GM19193 (cell line): Measurements from ENCODE around the gene RNF111.

ENCODE experiments used
- POLR2A ChIP-seq: IDR thresholded peaks from 4 replicates; pipeline ENCODE4 v1.6.1; 2011; ENCODE audit not compliant: insufficient read depth, insufficient read length; ENCODE audit errors: extremely low read depth

RNF111 gene

GRCh38 chr15:59026207-59026606 is 38.7 kb downstream of the RNF111 start:
- no peak for TF ChIP-seq POLR2A

- TF ChIP-seq POLR2A: no peak
Observed at GRCh38 chr15:59028387-59028955, 41.0 kb downstream of the RNF111 start.

GRCh38 chr15:59029554-59029953 is 42.1 kb downstream of the RNF111 start:
- no peak for TF ChIP-seq POLR2A

GRCh38 chr15:59035201-59035600 is 47.7 kb downstream of the RNF111 start:
- no peak for TF ChIP-seq POLR2A

- no peak for TF ChIP-seq POLR2A
Observed at GRCh38 chr15:59039225-59039624, 51.8 kb downstream of the RNF111 start.

- no peak for TF ChIP-seq POLR2A
Observed at GRCh38 chr15:59042041-59042440, 54.6 kb downstream of the RNF111 start.

GRCh38 chr15:59048897-59049296 is 61.4 kb downstream of the RNF111 start:
- TF ChIP-seq POLR2A: no peak

- no peak for TF ChIP-seq POLR2A
Observed at GRCh38 chr15:59051873-59052861, 64.7 kb downstream of the RNF111 start.

GRCh38 chr15:59052915-59053407 is 65.5 kb downstream of the RNF111 start:
- TF ChIP-seq POLR2A: no peak

GRCh38 chr15:59053482-59053881 is 66.0 kb downstream of the RNF111 start:
- TF ChIP-seq POLR2A: no peak

- no peak for TF ChIP-seq POLR2A
Observed at GRCh38 chr15:59059076-59059597, 71.7 kb downstream of the RNF111 start.

GRCh38 chr15:59060348-59060747 is 72.9 kb downstream of the RNF111 start:
- TF ChIP-seq POLR2A: no peak

GRCh38 chr15:59063042-59063441 is 75.6 kb downstream of the RNF111 start:
- no peak for TF ChIP-seq POLR2A

- TF ChIP-seq POLR2A: no peak
Observed at GRCh38 chr15:59069430-59069829, 82.0 kb downstream of the RNF111 start.

- no peak for TF ChIP-seq POLR2A
Observed at GRCh38 chr15:59074607-59075006, 87.1 kb downstream of the RNF111 start.

- TF ChIP-seq POLR2A: no peak
Observed at GRCh38 chr15:59087731-59088130, 100.3 kb downstream of the RNF111 start.

GRCh38 chr15:59094077-59094476 is 106.6 kb downstream of the RNF111 start:
- no peak for TF ChIP-seq POLR2A

GRCh38 chr15:59096429-59096828 is 109.0 kb downstream of the RNF111 start:
- no peak for TF ChIP-seq POLR2A
